WERI-Rb-1 (cell line): ENCODE measurements around the gene OTOS.

Experiments used
- DNase-seq: peaks from one replicate; pipeline ENCODE4 v3.0.0-alpha.2; 2020
- H3K27ac ChIP-seq: fragments of 250-450 bp; sonication (Bioruptor Pico); 2 replicates; pipeline ENCODE4 v1.5.1; 2020; ENCODE audit warnings: mild to moderate bottlenecking, moderate library complexity
- H3K27me3 ChIP-seq: fragments of 250-450 bp; sonication (Bioruptor Pico); 2 replicates; pipeline ENCODE4 v1.5.1; 2021; ENCODE audit warnings: mild to moderate bottlenecking, low read depth, moderate library complexity; ENCODE audit not compliant: insufficient read depth, severe bottlenecking
- H3K36me3 ChIP-seq: fragments of 250-450 bp; sonication (Bioruptor Pico); 2 replicates; pipeline ENCODE4 v1.5.1; 2020; ENCODE audit warnings: mild to moderate bottlenecking, moderate library complexity
- H3K4me3 ChIP-seq: 2 replicates; pipeline ENCODE4 v1.5.1; 2011; ENCODE audit warnings: low read depth, mild to moderate bottlenecking, control low read depth, low read length
- H3K9me3 ChIP-seq: fragments of 250-450 bp; sonication (Bioruptor Pico); 2 replicates; pipeline ENCODE4 v1.5.1; 2021; ENCODE audit warnings: mild to moderate bottlenecking, moderate library complexity; ENCODE audit not compliant: severe bottlenecking
- CTCF ChIP-seq: IDR thresholded peaks from 2 replicates; pipeline ENCODE4 v1.5.1; 2011; ENCODE audit warnings: low read depth, mild to moderate bottlenecking, control low read depth, inconsistent platforms, low read length

Gene OTOS

GRCh38 chr2:240130393-240131195, 9.9 kb downstream of the OTOS start:
- H3K9me3 ChIP-seq: no peaks in the 10 kb centered on the region

GRCh38 chr2:240129731-240130392, 10.6 kb downstream of the OTOS start:
- no peaks in the 10 kb centered on the region for H3K27me3 ChIP-seq
- no peak overlapping the region for H3K27ac ChIP-seq
- H3K4me3 ChIP-seq: no peak overlapping the region
- H3K36me3 ChIP-seq: peaks cover 50% of the 10 kb centered on the region
- H3K9me3 ChIP-seq: no peaks in the 10 kb centered on the region
- TF ChIP-seq CTCF: no peak
- DNase-seq: no peak

More at GRCh38 chr2:240130393-240131195, 9.9 kb downstream of the OTOS start:
- Histone ChIP-seq H3K27me3 (no peaks in the 10 kb centered on the region), H3K27ac (no peak overlapping the region), H3K4me3 (no peak overlapping the region), H3K36me3 (peaks cover 50% of the 10 kb centered on the region)
- no peak for TF ChIP-seq CTCF
- no peak for DNase-seq

- Histone ChIP-seq H3K36me3 (peaks cover 50% of the 10 kb centered on the region), H3K4me3 (no peak overlapping the region), H3K27me3 (no peaks in the 10 kb centered on the region), H3K9me3 (no peaks in the 10 kb centered on the region), H3K27ac (no peak overlapping the region)
- DNase-seq: no peak
- no peak for TF ChIP-seq CTCF
Measured at GRCh38 chr2:240129311-240129710, 11.1 kb downstream of the OTOS start.

GRCh38 chr2:240128608-240129145, 11.8 kb downstream of the OTOS start:
- no peak for TF ChIP-seq CTCF
- Histone ChIP-seq H3K27me3 (no peaks in the 10 kb centered on the region), H3K9me3 (no peaks in the 10 kb centered on the region), H3K27ac (no peak overlapping the region), H3K36me3 (peaks cover 48% of the 10 kb centered on the region), H3K4me3 (no peak overlapping the region)
- DNase-seq: no peak

- Histone ChIP-seq H3K27ac (no peak overlapping the region), H3K9me3 (no peaks in the 10 kb centered on the region), H3K4me3 (no peak overlapping the region), H3K27me3 (no peaks in the 10 kb centered on the region), H3K36me3 (peaks cover 42% of the 10 kb centered on the region)
- no peak for DNase-seq
- TF ChIP-seq CTCF: no peak
Measured at GRCh38 chr2:240127911-240128607, 12.4 kb downstream of the OTOS start.
